Mesothelial cell of epicardium (in vitro differentiated cells): ENCODE data around the gene SLC23A2. TPM values are rescaled to one million over a fixed set of nuclear protein-coding genes. Genes with fewer than 3 reads are reported as not detected.

ENCODE experiments used
- DNase-seq, 2 experiments: peaks; one replicate each; pipeline ENCODE4 v3.0.0; 2021; ENCODE audit warnings: low spot score in 2 of 2; ENCODE audit not compliant: unreplicated experiment in 2 of 2
- H3K27ac Mint-ChIP-seq: 2 replicates; pipeline ENCODE4 v1.8.0; 2021; ENCODE audit warnings: mixed read lengths
- H3K27me3 Mint-ChIP-seq: 2 replicates; pipeline ENCODE4 v1.8.0; 2021; ENCODE audit warnings: low read depth, mixed read lengths
- H3K36me3 Mint-ChIP-seq: 2 replicates; pipeline ENCODE4 v1.8.0; 2021; ENCODE audit warnings: mixed read lengths
- H3K4me1 Mint-ChIP-seq: 2 replicates; pipeline ENCODE4 v1.8.0; 2021; ENCODE audit warnings: mixed read lengths
- H3K4me3 Mint-ChIP-seq: 2 replicates; pipeline ENCODE4 v1.8.0; 2021; ENCODE audit warnings: mild to moderate bottlenecking, moderate library complexity, mixed read lengths
- H3K9me3 Mint-ChIP-seq: 2 replicates; pipeline ENCODE4 v1.8.0; 2021; ENCODE audit warnings: mixed read lengths
- total RNA-seq: library from RNA; stranded (reverse); gene quantifications from 3 replicates; pipeline ENCODE4 v1.2.1, GENCODE V29; 2021
- TF ChIP-seq, protein P1 (sequence below): fragments of 200-600 bp; sonication (generic); IDR thresholded peaks from one replicate; pipeline ENCODE4 v1.5.0; 2021; ENCODE audit warnings: antibody characterized with exemption; ENCODE audit not compliant: unreplicated experiment

The SLC23A2 gene
- total RNA-seq, 1 donor from 2014 or later, result 33.7 TPM

GRCh38 chr20:4910951-4911350 lies 90.4 kb downstream of the SLC23A2 start:
- Mint-ChIP-seq H3K4me1 (peaks cover 9% of the 10 kb centered on the region), H3K27me3 (no peaks in the 10 kb centered on the region), H3K9me3 (peaks cover 7% of the 10 kb centered on the region), H3K27ac (no peak overlapping the region), H3K4me3 (no peak overlapping the region), H3K36me3 (peaks cover 19% of the 10 kb centered on the region)
- TF ChIP-seq, protein P1, sequence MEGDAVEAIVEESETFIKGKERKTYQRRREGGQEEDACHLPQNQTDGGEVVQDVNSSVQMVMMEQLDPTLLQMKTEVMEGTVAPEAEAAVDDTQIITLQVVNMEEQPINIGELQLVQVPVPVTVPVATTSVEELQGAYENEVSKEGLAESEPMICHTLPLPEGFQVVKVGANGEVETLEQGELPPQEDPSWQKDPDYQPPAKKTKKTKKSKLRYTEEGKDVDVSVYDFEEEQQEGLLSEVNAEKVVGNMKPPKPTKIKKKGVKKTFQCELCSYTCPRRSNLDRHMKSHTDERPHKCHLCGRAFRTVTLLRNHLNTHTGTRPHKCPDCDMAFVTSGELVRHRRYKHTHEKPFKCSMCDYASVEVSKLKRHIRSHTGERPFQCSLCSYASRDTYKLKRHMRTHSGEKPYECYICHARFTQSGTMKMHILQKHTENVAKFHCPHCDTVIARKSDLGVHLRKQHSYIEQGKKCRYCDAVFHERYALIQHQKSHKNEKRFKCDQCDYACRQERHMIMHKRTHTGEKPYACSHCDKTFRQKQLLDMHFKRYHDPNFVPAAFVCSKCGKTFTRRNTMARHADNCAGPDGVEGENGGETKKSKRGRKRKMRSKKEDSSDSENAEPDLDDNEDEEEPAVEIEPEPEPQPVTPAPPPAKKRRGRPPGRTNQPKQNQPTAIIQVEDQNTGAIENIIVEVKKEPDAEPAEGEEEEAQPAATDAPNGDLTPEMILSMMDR, result no peak
- DNase-seq, result no peak

- TF ChIP-seq, protein P1, result no peak
- peaks cover 25% of the 10 kb centered on the region for H3K36me3 Mint-ChIP-seq
- peaks cover 7% of the 10 kb centered on the region for H3K9me3 Mint-ChIP-seq
- no peaks in the 10 kb centered on the region for H3K27me3 Mint-ChIP-seq
- no peak for DNase-seq
- peaks cover 26% of the 10 kb centered on the region for H3K4me1 Mint-ChIP-seq
- H3K27ac Mint-ChIP-seq, result peak overlapping the region; percentile 22
- no peak overlapping the region for H3K4me3 Mint-ChIP-seq
Measured at GRCh38 chr20:4905613-4906012, 95.7 kb downstream of the SLC23A2 start.

DNA sequence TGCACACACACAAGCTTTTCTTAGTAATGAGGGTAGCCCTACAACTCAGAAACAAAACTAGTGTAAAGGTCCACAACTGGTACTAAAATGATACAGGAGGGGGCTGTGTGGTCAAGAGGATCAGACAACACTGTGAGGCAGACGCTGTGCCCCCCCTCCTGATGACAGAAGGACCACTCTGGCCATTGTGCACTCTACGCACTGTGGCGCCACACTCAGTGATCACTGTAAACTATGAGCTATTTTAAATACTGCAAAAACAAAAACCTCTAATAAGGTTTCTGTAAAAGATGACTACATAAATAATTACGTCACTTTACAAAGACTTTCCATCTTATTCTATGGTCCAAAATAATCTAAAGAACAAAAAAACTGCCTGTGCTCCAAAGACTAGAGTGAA lies 96.1 kb downstream of the SLC23A2 start:
- DNase-seq, result no peak
- Mint-ChIP-seq H3K4me1 (peaks cover 26% of the 10 kb centered on the region), H3K36me3 (peaks cover 24% of the 10 kb centered on the region), H3K27ac (peak overlapping the region; percentile 30), H3K9me3 (peaks cover 7% of the 10 kb centered on the region), H3K27me3 (no peaks in the 10 kb centered on the region), H3K4me3 (no peak overlapping the region)
- TF ChIP-seq, protein P1, result no peak

DNA sequence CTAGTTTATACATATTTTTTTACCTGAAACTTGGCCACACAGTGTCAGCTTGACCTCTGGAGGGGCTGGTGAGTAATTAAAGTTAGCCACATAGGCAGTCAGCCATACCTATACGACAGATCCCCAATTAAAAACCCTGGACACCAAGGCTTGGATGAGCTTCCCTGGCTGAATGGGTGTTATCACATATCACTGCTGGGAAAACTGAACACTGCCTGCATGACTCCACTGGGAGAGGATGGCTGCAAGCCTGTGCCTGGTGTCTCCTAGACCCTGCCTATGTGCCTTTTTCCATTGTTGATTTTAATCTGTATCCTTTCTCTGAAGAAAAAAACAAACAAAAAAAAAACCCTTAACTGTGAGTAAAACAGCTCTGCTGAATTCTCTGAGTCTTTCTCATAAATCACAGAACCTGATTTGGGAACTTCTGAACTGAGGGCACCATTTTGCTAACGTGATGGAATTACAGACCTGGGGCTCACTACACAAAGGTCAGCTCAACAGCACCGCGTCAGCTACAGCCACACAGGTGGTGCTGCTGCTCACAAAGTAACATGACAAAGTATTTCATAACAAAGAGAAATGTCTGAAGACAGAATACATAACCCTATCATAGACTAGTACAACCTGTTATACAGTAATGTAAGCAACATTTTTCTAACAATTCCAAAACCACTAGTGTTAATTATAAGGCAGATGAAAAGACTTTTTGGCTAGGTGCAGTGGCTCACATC lies 97.0 kb downstream of the SLC23A2 start:
- Mint-ChIP-seq H3K9me3 (peaks cover 7% of the 10 kb centered on the region), H3K27ac (peak overlapping the region; percentile 84), H3K36me3 (peaks cover 26% of the 10 kb centered on the region), H3K27me3 (no peaks in the 10 kb centered on the region), H3K4me1 (peaks cover 26% of the 10 kb centered on the region), H3K4me3 (no peak overlapping the region)
- TF ChIP-seq, protein P1, result no peak
- DNase-seq, result no peak

- peaks cover 2% of the 10 kb centered on the region for H3K9me3 Mint-ChIP-seq
- TF ChIP-seq, protein P1, result no peak
- H3K4me1 Mint-ChIP-seq, result peaks cover 28% of the 10 kb centered on the region
- DNase-seq, result no peak
- no peak overlapping the region for H3K4me3 Mint-ChIP-seq
- H3K27ac Mint-ChIP-seq, result no peak overlapping the region
- H3K27me3 Mint-ChIP-seq, result no peaks in the 10 kb centered on the region
- H3K36me3 Mint-ChIP-seq, result peaks cover 26% of the 10 kb centered on the region
Measured at GRCh38 chr20:4902788-4903187, 98.5 kb downstream of the SLC23A2 start.
